Upper lobe of left lung (tissue), 6 donors: ENCODE data around the gene PPP3CA. TPM values are rescaled to one million over a fixed set of nuclear protein-coding genes. Genes with fewer than 3 reads are reported as not detected.
A peak's percentile ranks its signal among the peaks of the same experiment; 100 is the strongest.

Experiments
- ATAC-seq, 2 donors: fragments of 200-7000 bp; cut with Tn5 transposase; one replicate each; pipeline ENCODE4 v1.9.1; 2022; ENCODE audit warnings: mild to moderate bottlenecking in 2 of 2, moderate library complexity in 2 of 2; ENCODE audit not compliant: low FRiP score in 2 of 2
- DNase-seq, 2 donors: peaks; one replicate each; pipeline ENCODE4 v3.0.0-alpha.2; 2019 to 2020
- H3K27ac ChIP-seq, 4 donors: fragments of 200-600 bp; sonication (generic); one replicate each; pipeline ENCODE4 v1.5.1; 2016 to 2019
- H3K27me3 ChIP-seq, 4 donors: fragments of 200-600 bp; sonication (generic); one replicate each; pipeline ENCODE4 v1.5.1; 2017 to 2019
- H3K36me3 ChIP-seq, 4 donors: fragments of 200-600 bp; sonication (generic); one replicate each; pipeline ENCODE4 v1.5.1; 2016 to 2019
- H3K4me1 ChIP-seq, 4 donors: fragments of 200-600 bp; sonication (generic); one replicate each; pipeline ENCODE4 v1.5.1; 2018 to 2019
- H3K4me3 ChIP-seq, 4 donors: fragments of 200-600 bp; sonication (generic); one replicate each; pipeline ENCODE4 v1.5.1; 2017 to 2019; ENCODE audit warnings: mild to moderate bottlenecking in 2 of 4, moderate library complexity in 1 of 4
- H3K9me3 ChIP-seq, 4 donors: fragments of 200-600 bp; sonication (generic); one replicate each; pipeline ENCODE4 v1.5.1; 2018 to 2019
- CTCF ChIP-seq, 6 experiments: fragments of 450-650 bp in 4 of 6; fragments of 200-600 bp in 2 of 6; sonication (generic) in 2 of 6; IDR thresholded peaks; one replicate each; pipeline ENCODE4 v1.5.1; 2016 to 2019; ENCODE audit warnings: antibody characterized with exemption in 6 of 6
- EP300 ChIP-seq, 4 donors: sonication (generic); formaldehyde crosslinking; IDR thresholded peaks; one replicate each; pipeline ENCODE4 v1.5.1; 2017; ENCODE audit warnings: antibody characterized with exemption in 4 of 4, control low read depth in 2 of 4
- POLR2A ChIP-seq, 4 donors: fragments of 450-650 bp; IDR thresholded peaks; one replicate each; pipeline ENCODE4 v1.5.1; 2016 to 2017; ENCODE audit warnings: antibody characterized with exemption in 4 of 4, mild to moderate bottlenecking in 2 of 4
- POLR2AphosphoS5 ChIP-seq, 2 donors: sonication (generic); formaldehyde crosslinking; IDR thresholded peaks; one replicate each; pipeline ENCODE4 v1.5.1; 2017; ENCODE audit warnings: antibody characterized with exemption in 2 of 2
- WGBS, 2 donors: methylation state at CpG; one replicate each; pipeline ENCODE4 v1.1.5; 2017 to 2018; 5-methylcytosine and 5-hydroxymethylcytosine counted together
- total RNA-seq, 6 donors: library from RNA; depleted of rRNA in 4 of 6; stranded (reverse); fragments of >200 nt in 4 of 6; gene quantifications; one replicate each; pipeline versions ENCODE4 v1.1.0 to v1.2.1, GENCODE V29; 2016 to 2021
- donor health status: DM: no; HTN: no; CAD: no; lungs with moderate emphysema.
- donor health status: DM: no; HTN: yes; CAD: no; lungs with severe emphysema.

Gene PPP3CA
- total RNA-seq, 6 donors from 2014 or later: 28.3 to 62.0 (median 50.0) TPM

- H3K4me1 ChIP-seq: peaks cover 18 to 44% (median 27%) of the 10 kb centered on the region in 4 donors
- H3K9me3 ChIP-seq: no peaks in the 10 kb centered on the region
- peak in 1 of 2 donors; percentile 34 for DNase-seq
- H3K27ac ChIP-seq: no peak overlapping the region
- TF ChIP-seq POLR2AphosphoS5 (IDR thresholded peaks at IDR 0.05): peak in 1 of 2 donors; percentile 11
- TF ChIP-seq EP300 (IDR thresholded peaks at IDR 0.05): no peak
- no peak for TF ChIP-seq POLR2A (IDR thresholded peaks at IDR 0.05)
- H3K27me3 ChIP-seq: no peaks in the 10 kb centered on the region
- WGBS, 2 donors: 71 to 74% methylated on average over 4 of the region's 4 CpGs
- H3K4me3 ChIP-seq: no peak overlapping the region
- H3K36me3 ChIP-seq: no peaks in the 10 kb centered on the region
- no peak for ATAC-seq
Measured at GRCh38 chr4:101282076-101282844, 65.1 kb downstream of the PPP3CA start.

GRCh38 chr4:101280866-101281600, 66.3 kb downstream of the PPP3CA start:
- H3K9me3 ChIP-seq: no peaks in the 10 kb centered on the region
- no peaks in the 10 kb centered on the region for H3K36me3 ChIP-seq
- no peak for ATAC-seq
- H3K27ac ChIP-seq: no peak overlapping the region
- 88 to 94% methylated on average over 3 of the region's 3 CpGs for WGBS, 2 donors
- TF ChIP-seq CTCF (IDR thresholded peaks at IDR 0.05) (no peak), POLR2A (IDR thresholded peaks at IDR 0.05) (no peak), EP300 (IDR thresholded peaks at IDR 0.05) (no peak), POLR2AphosphoS5 (IDR thresholded peaks at IDR 0.05) (no peak)
- no peak for DNase-seq
- no peak overlapping the region for H3K4me3 ChIP-seq
- H3K27me3 ChIP-seq: no peaks in the 10 kb centered on the region
- peaks cover 16 to 35% (median 23%) of the 10 kb centered on the region in 4 donors for H3K4me1 ChIP-seq

- Histone ChIP-seq H3K27ac (no peak overlapping the region), H3K4me1 (peaks cover 13 to 29% (median 24%) of the 10 kb centered on the region in 4 donors), H3K4me3 (no peak overlapping the region), H3K36me3 (no peaks in the 10 kb centered on the region), H3K9me3 (no peaks in the 10 kb centered on the region), H3K27me3 (no peaks in the 10 kb centered on the region)
- ATAC-seq: peak; percentile 62 to 93
- DNase-seq: no peak
- 59 to 61% methylated on average over 3 of the region's 3 CpGs for WGBS, 2 donors
- TF ChIP-seq POLR2AphosphoS5 (IDR thresholded peaks at IDR 0.05) (no peak), CTCF (IDR thresholded peaks at IDR 0.05) (no peak), POLR2A (IDR thresholded peaks at IDR 0.05) (peak in 1 of 4 donors; percentile 24)
Measured at GRCh38 chr4:101279377-101279871, 67.9 kb downstream of the PPP3CA start.

GRCh38 chr4:101277671-101278070, 69.7 kb downstream of the PPP3CA start:
- DNase-seq: no peak
- Histone ChIP-seq H3K9me3 (no peaks in the 10 kb centered on the region), H3K4me1 (peaks cover 3 to 12% (median 10%) of the 10 kb centered on the region in 4 donors), H3K27me3 (no peaks in the 10 kb centered on the region), H3K36me3 (no peaks in the 10 kb centered on the region), H3K27ac (no peak overlapping the region), H3K4me3 (no peak overlapping the region)
- TF ChIP-seq EP300 (IDR thresholded peaks at IDR 0.05) (no peak), POLR2AphosphoS5 (IDR thresholded peaks at IDR 0.05) (no peak), POLR2A (IDR thresholded peaks at IDR 0.05) (no peak), CTCF (IDR thresholded peaks at IDR 0.05) (no peak)
- ATAC-seq: no peak
- WGBS, 2 donors: 0% methylated on average over 1 of the region's 1 CpG

DNA sequence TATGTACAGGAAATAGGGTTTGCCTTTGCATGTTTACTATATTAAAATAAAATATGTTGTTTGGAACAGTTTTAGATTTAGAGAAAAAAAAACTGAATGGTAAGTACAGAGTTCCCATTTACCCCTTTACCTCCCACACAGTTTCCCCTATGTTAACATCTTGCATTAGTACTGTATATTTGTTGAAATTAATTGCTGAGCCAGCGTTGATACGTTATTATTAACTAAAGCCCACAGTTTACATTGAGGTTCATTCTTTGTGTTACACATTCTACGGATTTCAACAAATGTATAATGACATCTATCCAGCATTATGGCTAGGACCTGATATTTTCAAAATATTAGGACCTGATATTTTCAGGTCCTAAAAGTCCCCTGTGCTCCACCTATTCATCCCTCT, 70.7 kb downstream of the PPP3CA start:
- H3K4me1 ChIP-seq: peaks cover 0 to 8% (median 6%) of the 10 kb centered on the region in 4 donors

More for the DNA sequence above, 70.7 kb downstream of the PPP3CA start:
- DNase-seq (no peak), ATAC-seq (no peak)
- Histone ChIP-seq H3K9me3 (no peaks in the 10 kb centered on the region), H3K36me3 (no peaks in the 10 kb centered on the region), H3K27ac (no peak overlapping the region), H3K4me3 (no peak overlapping the region), H3K27me3 (no peaks in the 10 kb centered on the region)
- WGBS, 2 donors: 82 to 95% methylated on average over 3 of the region's 3 CpGs
- TF ChIP-seq CTCF (IDR thresholded peaks at IDR 0.05) (no peak), POLR2AphosphoS5 (IDR thresholded peaks at IDR 0.05) (no peak), POLR2A (IDR thresholded peaks at IDR 0.05) (no peak), EP300 (IDR thresholded peaks at IDR 0.05) (no peak)
